HEK293 (cell line): ENCODE measurements around the gene MAML3.

ENCODE experiments used
- AEBP2 ChIP-seq: fragments of 450-650 bp; formaldehyde crosslinking; IDR thresholded peaks from 2 replicates; pipeline ENCODE4 v1.5.1; 2016; ENCODE audit warnings: missing biosample characterization, missing genetic modification characterization, borderline replicate concordance
- BCL11A ChIP-seq: fragments of 450-650 bp; formaldehyde crosslinking; IDR thresholded peaks from 2 replicates; pipeline ENCODE4 v1.5.1; 2016; ENCODE audit warnings: low read depth, missing biosample characterization, missing genetic modification characterization
- EGR2 ChIP-seq: fragments of 450-650 bp; formaldehyde crosslinking; IDR thresholded peaks from 2 replicates; pipeline ENCODE4 v1.5.1; 2016; ENCODE audit warnings: low read depth, missing biosample characterization, missing genetic modification characterization
- INSM2 ChIP-seq: fragments of 450-650 bp; formaldehyde crosslinking; IDR thresholded peaks from 2 replicates; pipeline ENCODE4 v1.5.1; 2016; ENCODE audit warnings: missing biosample characterization, missing genetic modification characterization
- KLF9 ChIP-seq: fragments of 450-650 bp; formaldehyde crosslinking; IDR thresholded peaks from 2 replicates; pipeline ENCODE4 v1.5.1; 2016; ENCODE audit warnings: missing biosample characterization, missing genetic modification characterization, low read depth
- YY1 ChIP-seq: fragments of 450-650 bp; formaldehyde crosslinking; IDR thresholded peaks from 2 replicates; pipeline ENCODE4 v1.5.1; 2018; ENCODE audit warnings: missing biosample characterization, missing genetic modification characterization
- YY2 ChIP-seq: fragments of 450-650 bp; formaldehyde crosslinking; IDR thresholded peaks from 2 replicates; pipeline ENCODE4 v1.5.1; 2016; ENCODE audit warnings: missing biosample characterization, missing genetic modification characterization
- ZBTB21 ChIP-seq: fragments of 450-650 bp; formaldehyde crosslinking; IDR thresholded peaks from 2 replicates; pipeline ENCODE4 v1.5.1; 2017; ENCODE audit warnings: missing biosample characterization, missing genetic modification characterization
- ZBTB7A ChIP-seq: fragments of 450-650 bp; formaldehyde crosslinking; IDR thresholded peaks from 2 replicates; pipeline ENCODE4 v1.5.1; 2016; ENCODE audit warnings: low read depth, missing biosample characterization, missing genetic modification characterization
- ZFHX2 ChIP-seq: fragments of 450-650 bp; formaldehyde crosslinking; conservative IDR thresholded peaks from 2 replicates; pipeline ENCODE4 v1.5.1; 2016; ENCODE audit warnings: missing biosample characterization, missing genetic modification characterization
- ZNF138 ChIP-seq: fragments of 450-650 bp; formaldehyde crosslinking; IDR thresholded peaks from 2 replicates; pipeline ENCODE4 v1.5.1; 2016; ENCODE audit warnings: missing biosample characterization, missing genetic modification characterization, borderline replicate concordance
- ZNF19 ChIP-seq: fragments of 450-650 bp; formaldehyde crosslinking; IDR thresholded peaks from 2 replicates; pipeline ENCODE4; 2016; ENCODE audit warnings: missing biosample characterization, missing genetic modification characterization, low read depth
- ZNF2 ChIP-seq: fragments of 450-650 bp; formaldehyde crosslinking; IDR thresholded peaks from 2 replicates; pipeline ENCODE4 v1.5.1; 2016; ENCODE audit warnings: missing biosample characterization, missing genetic modification characterization
- ZNF280C ChIP-seq: fragments of 450-650 bp; formaldehyde crosslinking; IDR thresholded peaks from 2 replicates; pipeline ENCODE4 v1.5.1; 2016; ENCODE audit warnings: missing biosample characterization, missing genetic modification characterization
- ZNF292 ChIP-seq: fragments of 450-650 bp; formaldehyde crosslinking; IDR thresholded peaks from 2 replicates; pipeline ENCODE4 v1.5.1; 2016; ENCODE audit warnings: low read depth, missing biosample characterization, missing genetic modification characterization, borderline replicate concordance
- ZNF391 ChIP-seq: fragments of 450-650 bp; formaldehyde crosslinking; IDR thresholded peaks from 2 replicates; pipeline ENCODE4 v1.5.1; 2016; ENCODE audit warnings: low read depth, missing biosample characterization, missing genetic modification characterization, borderline replicate concordance
- ZNF529 ChIP-seq: fragments of 450-650 bp; formaldehyde crosslinking; IDR thresholded peaks from 2 replicates; pipeline ENCODE4 v1.5.1; 2017; ENCODE audit warnings: missing genetic modification characterization, missing biosample characterization; ENCODE audit not compliant: insufficient replicate concordance
- ZNF629 ChIP-seq: fragments of 450-650 bp; formaldehyde crosslinking; IDR thresholded peaks from 2 replicates; pipeline ENCODE4 v1.5.1; 2017; ENCODE audit warnings: missing biosample characterization, missing genetic modification characterization
- ZNF639 ChIP-seq: fragments of 450-650 bp; formaldehyde crosslinking; IDR thresholded peaks from 2 replicates; pipeline ENCODE4 v1.5.1; 2016; ENCODE audit warnings: missing biosample characterization, missing genetic modification characterization
- ZNF776 ChIP-seq: fragments of 450-650 bp; formaldehyde crosslinking; IDR thresholded peaks from 2 replicates; pipeline ENCODE4 v1.5.0; 2017; ENCODE audit warnings: missing biosample characterization, missing genetic modification characterization, borderline replicate concordance
- ZSCAN16 ChIP-seq: fragments of 450-650 bp; formaldehyde crosslinking; IDR thresholded peaks from 2 replicates; pipeline ENCODE4 v1.5.1; 2016; ENCODE audit warnings: missing biosample characterization, missing genetic modification characterization
- ZSCAN18 ChIP-seq: fragments of 450-650 bp; formaldehyde crosslinking; IDR thresholded peaks from 2 replicates; pipeline ENCODE4 v1.5.1; 2016; ENCODE audit warnings: missing biosample characterization, missing genetic modification characterization
- ZSCAN30 ChIP-seq: fragments of 450-650 bp; IDR thresholded peaks from 2 replicates; pipeline ENCODE4 v1.5.1; 2018; ENCODE audit warnings: missing biosample characterization, mild to moderate bottlenecking, missing genetic modification characterization, moderate library complexity
- TF ChIP-seq, protein P1 (sequence below): fragments of 450-650 bp; formaldehyde crosslinking; optimal IDR thresholded peaks from 2 replicates; pipeline ENCODE3; 2016; ENCODE audit warnings: missing biosample characterization, mild to moderate bottlenecking, missing genetic modification characterization
- TF ChIP-seq, protein P2 (sequence below): fragments of 450-650 bp; formaldehyde crosslinking; IDR thresholded peaks from 2 replicates; pipeline ENCODE4 v1.5.1; 2016; ENCODE audit warnings: missing biosample characterization, missing genetic modification characterization
- TF ChIP-seq, protein P3 (sequence below): fragments of 450-650 bp; IDR thresholded peaks from 2 replicates; pipeline ENCODE4 v1.5.1; 2018; ENCODE audit warnings: missing biosample characterization, missing genetic modification characterization

The MAML3 gene

GRCh38 chr4:140012688-140013486 lies 141.1 kb downstream of the MAML3 start (continued):
- TF ChIP-seq ZNF391 (tag by site-specific recombination) (0 out of 2 replicates have a peak, but pooled peaks have one; percentile 22), ZNF776 (no peak), ZNF292 (tag by site-specific recombination) (no peak), ZBTB21 (no peak), ZSCAN16 (no peak), INSM2 (no peak), AEBP2 (no peak), YY2 (no peak), ZNF639 (no peak), ZNF629 (tag by site-specific recombination) (0 out of 2 replicates have a peak, but pooled peaks have one; percentile 32), ZSCAN30 (tag by site-specific recombination) (0 out of 2 replicates have a peak, but pooled peaks have one; percentile 19), ZNF2 (tag by site-specific recombination) (0 out of 2 replicates have a peak, but pooled peaks have one; percentile 24), ZBTB7A (no peak), BCL11A (tag by site-specific recombination) (no peak), ZNF529 (tag by site-specific recombination) (no peak), KLF9 (tag by site-specific recombination) (no peak), ZNF280C (tag by site-specific recombination) (no peak), ZNF19 (tag by site-specific recombination) (no peak), ZNF138 (tag by site-specific recombination) (no peak), ZSCAN18 (tag by site-specific recombination) (no peak), ZFHX2 (tag by site-specific recombination) (no peak), YY1 (tag by site-specific recombination) (no peak), EGR2 (tag by site-specific recombination) (no peak)
- TF ChIP-seq, protein P1, sequence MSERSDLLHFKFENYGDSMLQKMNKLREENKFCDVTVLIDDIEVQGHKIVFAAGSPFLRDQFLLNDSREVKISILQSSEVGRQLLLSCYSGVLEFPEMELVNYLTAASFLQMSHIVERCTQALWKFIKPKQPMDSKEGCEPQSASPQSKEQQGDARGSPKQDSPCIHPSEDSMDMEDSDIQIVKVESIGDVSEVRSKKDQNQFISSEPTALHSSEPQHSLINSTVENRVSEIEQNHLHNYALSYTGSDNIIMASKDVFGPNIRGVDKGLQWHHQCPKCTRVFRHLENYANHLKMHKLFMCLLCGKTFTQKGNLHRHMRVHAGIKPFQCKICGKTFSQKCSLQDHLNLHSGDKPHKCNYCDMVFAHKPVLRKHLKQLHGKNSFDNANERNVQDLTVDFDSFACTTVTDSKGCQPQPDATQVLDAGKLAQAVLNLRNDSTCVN (tag by site-specific recombination): no peak
- TF ChIP-seq, protein P2, sequence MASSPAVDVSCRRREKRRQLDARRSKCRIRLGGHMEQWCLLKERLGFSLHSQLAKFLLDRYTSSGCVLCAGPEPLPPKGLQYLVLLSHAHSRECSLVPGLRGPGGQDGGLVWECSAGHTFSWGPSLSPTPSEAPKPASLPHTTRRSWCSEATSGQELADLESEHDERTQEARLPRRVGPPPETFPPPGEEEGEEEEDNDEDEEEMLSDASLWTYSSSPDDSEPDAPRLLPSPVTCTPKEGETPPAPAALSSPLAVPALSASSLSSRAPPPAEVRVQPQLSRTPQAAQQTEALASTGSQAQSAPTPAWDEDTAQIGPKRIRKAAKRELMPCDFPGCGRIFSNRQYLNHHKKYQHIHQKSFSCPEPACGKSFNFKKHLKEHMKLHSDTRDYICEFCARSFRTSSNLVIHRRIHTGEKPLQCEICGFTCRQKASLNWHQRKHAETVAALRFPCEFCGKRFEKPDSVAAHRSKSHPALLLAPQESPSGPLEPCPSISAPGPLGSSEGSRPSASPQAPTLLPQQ (tag by site-specific recombination): peak; percentile 23; the same call in 1 of the 2 replicates
- TF ChIP-seq, protein P3, sequence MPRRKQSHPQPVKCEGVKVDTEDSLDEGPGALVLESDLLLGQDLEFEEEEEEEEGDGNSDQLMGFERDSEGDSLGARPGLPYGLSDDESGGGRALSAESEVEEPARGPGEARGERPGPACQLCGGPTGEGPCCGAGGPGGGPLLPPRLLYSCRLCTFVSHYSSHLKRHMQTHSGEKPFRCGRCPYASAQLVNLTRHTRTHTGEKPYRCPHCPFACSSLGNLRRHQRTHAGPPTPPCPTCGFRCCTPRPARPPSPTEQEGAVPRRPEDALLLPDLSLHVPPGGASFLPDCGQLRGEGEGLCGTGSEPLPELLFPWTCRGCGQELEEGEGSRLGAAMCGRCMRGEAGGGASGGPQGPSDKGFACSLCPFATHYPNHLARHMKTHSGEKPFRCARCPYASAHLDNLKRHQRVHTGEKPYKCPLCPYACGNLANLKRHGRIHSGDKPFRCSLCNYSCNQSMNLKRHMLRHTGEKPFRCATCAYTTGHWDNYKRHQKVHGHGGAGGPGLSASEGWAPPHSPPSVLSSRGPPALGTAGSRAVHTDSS (tag by site-specific recombination): peak; percentile 17; the same call in 1 of the 2 replicates
